Neural cell (in vitro differentiated cells): Measurements from ENCODE around the gene NARS2. TPM values are rescaled to one million over a fixed set of nuclear protein-coding genes. Genes with fewer than 3 reads are reported as not detected.

Source experiments
- H2AFZ ChIP-seq: fragments of 200-600, 300-800 bp; sonication (generic), shearing (Covaris generic); 2 replicates; pipeline ENCODE4 v1.6.0; 2014; ENCODE audit warnings: low read depth, mild to moderate bottlenecking, antibody characterized with exemption, low read length, moderate library complexity
- H3F3A ChIP-seq: fragments of 200-600 bp; shearing (Covaris generic); 2 replicates; pipeline ENCODE4 v1.6.1; 2016; ENCODE audit warnings: mild to moderate bottlenecking, moderate library complexity, mixed read lengths, antibody characterized with exemption, low read length; ENCODE audit not compliant: insufficient read depth, poor library complexity, severe bottlenecking
- H3K27ac ChIP-seq: fragments of 200-600, 300-800 bp; sonication (generic), shearing (Covaris generic); 2 replicates; pipeline ENCODE4 v1.5.1; 2014; ENCODE audit warnings: mild to moderate bottlenecking, low read length, moderate library complexity
- H3K27me3 ChIP-seq: fragments of 300-800, 200-600 bp; sonication (generic), shearing (Covaris generic); 2 replicates; pipeline ENCODE4 v1.6.0; 2014; ENCODE audit warnings: mild to moderate bottlenecking, low read depth, low read length, moderate library complexity; ENCODE audit not compliant: insufficient read depth
- H3K36me3 ChIP-seq: fragments of 300-800, 200-600 bp; sonication (generic), shearing (Covaris generic); 2 replicates; pipeline ENCODE4 v1.5.1; 2014; ENCODE audit warnings: mild to moderate bottlenecking, antibody characterized with exemption, low read length, moderate library complexity; ENCODE audit not compliant: insufficient read depth
- H3K4me2 ChIP-seq: fragments of 300-800, 200-600 bp; sonication (generic), shearing (Covaris generic); 2 replicates; pipeline ENCODE4 v1.6.0; 2014; ENCODE audit warnings: mild to moderate bottlenecking, low read length
- H3K4me3 ChIP-seq: fragments of 300-800, 200-600 bp; sonication (generic), shearing (Covaris generic); 2 replicates; pipeline ENCODE4 v1.5.1; 2014; ENCODE audit warnings: mild to moderate bottlenecking, low read length, moderate library complexity
- H3K79me2 ChIP-seq: fragments of 200-600 bp; shearing (Covaris generic); replicated peaks from 2 replicates; pipeline ENCODE4 v1.6.0; 2014; ENCODE audit warnings: mild to moderate bottlenecking, low read length, moderate library complexity; ENCODE audit not compliant: insufficient read depth
- H3K9ac ChIP-seq: fragments of 300-800, 200-600 bp; sonication (generic), shearing (Covaris generic); 2 replicates; pipeline ENCODE4 v1.6.1; 2016; ENCODE audit warnings: mild to moderate bottlenecking, low read length, mixed read lengths
- H3K9me2 ChIP-seq: fragments of 200-600 bp; shearing (Covaris generic); 2 replicates; pipeline ENCODE4 v1.6.1; 2016; ENCODE audit warnings: mild to moderate bottlenecking, low read length, mixed read lengths; ENCODE audit not compliant: insufficient read depth
- H3K9me3 ChIP-seq: fragments of 200-600, 300-800 bp; sonication (generic), shearing (Covaris generic); 2 replicates; pipeline ENCODE4 v1.6.1; 2016; ENCODE audit warnings: mild to moderate bottlenecking, mixed run types, low read length, moderate library complexity, mixed read lengths
- H4K20me1 ChIP-seq: fragments of 200-600 bp; shearing (Covaris generic); 2 replicates; pipeline ENCODE4 v1.6.1; 2016; ENCODE audit warnings: mild to moderate bottlenecking, mixed run types; ENCODE audit not compliant: insufficient read depth
- EP300 ChIP-seq: fragments of 450-650 bp; conservative IDR thresholded peaks from 2 replicates; pipeline ENCODE4 v1.6.1; 2014; ENCODE audit warnings: antibody characterized with exemption, mild to moderate bottlenecking, moderate library complexity; ENCODE audit not compliant: poor library complexity, severe bottlenecking
- EZH2 ChIP-seq: fragments of 200-600, 300-800 bp; shearing (Covaris generic), sonication (generic); IDR thresholded peaks from 2 replicates; pipeline ENCODE4 v1.6.1; 2014; ENCODE audit warnings: antibody characterized with exemption, low read length, borderline replicate concordance, mild to moderate bottlenecking; ENCODE audit not compliant: insufficient read depth, poor library complexity, severe bottlenecking
- MXI1 ChIP-seq: fragments of 450-650 bp; conservative IDR thresholded peaks from 2 replicates; pipeline ENCODE4 v1.6.1; 2014; ENCODE audit warnings: antibody characterized with exemption, mild to moderate bottlenecking; ENCODE audit not compliant: poor library complexity, severe bottlenecking
- POLR2AphosphoS5 ChIP-seq: IDR thresholded peaks from 2 replicates; pipeline ENCODE4 v1.6.1; 2012
- RAD21 ChIP-seq: fragments of 450-650 bp; conservative IDR thresholded peaks from 2 replicates; pipeline ENCODE4 v1.6.1; 2014; ENCODE audit warnings: antibody characterized with exemption, mild to moderate bottlenecking, moderate library complexity
- REST ChIP-seq: IDR thresholded peaks from 2 replicates; pipeline ENCODE4 v1.6.1; 2012; ENCODE audit warnings: borderline replicate concordance
- SMC3 ChIP-seq: fragments of 450-650 bp; conservative IDR thresholded peaks from 2 replicates; pipeline ENCODE4 v1.6.1; 2014; ENCODE audit warnings: antibody characterized with exemption, mild to moderate bottlenecking, moderate library complexity; ENCODE audit not compliant: poor library complexity
- TAF1 ChIP-seq: IDR thresholded peaks from 2 replicates; pipeline ENCODE4 v1.6.1; 2012; ENCODE audit warnings: low read depth
- polyA plus RNA-seq: library from polyadenylated mRNA; depleted of rRNA; stranded (reverse); fragments of >200 nt; gene quantifications from 2 replicates; pipeline ENCODE4 v1.2.3, GENCODE V29; 2014
- TF ChIP-seq, protein P1 (sequence below): fragments of 450-650 bp; IDR thresholded peaks from 2 replicates; pipeline ENCODE4 v1.5.1; 2014; ENCODE audit warnings: antibody characterized with exemption, mild to moderate bottlenecking, moderate library complexity; ENCODE audit not compliant: poor library complexity, severe bottlenecking

NARS2 gene
- polyA plus RNA-seq, 1 donor from 2014 or later: 39.6 TPM

GRCh38 chr11:78427615-78428265 lies 146.9 kb downstream of the NARS2 start:
- no peaks in the 10 kb centered on the region for H3K27me3 ChIP-seq
- H3K27ac ChIP-seq: no peak overlapping the region
- H3K4me2 ChIP-seq: no peak overlapping the region
- TF ChIP-seq POLR2AphosphoS5: no peak
- TF ChIP-seq, protein P1, sequence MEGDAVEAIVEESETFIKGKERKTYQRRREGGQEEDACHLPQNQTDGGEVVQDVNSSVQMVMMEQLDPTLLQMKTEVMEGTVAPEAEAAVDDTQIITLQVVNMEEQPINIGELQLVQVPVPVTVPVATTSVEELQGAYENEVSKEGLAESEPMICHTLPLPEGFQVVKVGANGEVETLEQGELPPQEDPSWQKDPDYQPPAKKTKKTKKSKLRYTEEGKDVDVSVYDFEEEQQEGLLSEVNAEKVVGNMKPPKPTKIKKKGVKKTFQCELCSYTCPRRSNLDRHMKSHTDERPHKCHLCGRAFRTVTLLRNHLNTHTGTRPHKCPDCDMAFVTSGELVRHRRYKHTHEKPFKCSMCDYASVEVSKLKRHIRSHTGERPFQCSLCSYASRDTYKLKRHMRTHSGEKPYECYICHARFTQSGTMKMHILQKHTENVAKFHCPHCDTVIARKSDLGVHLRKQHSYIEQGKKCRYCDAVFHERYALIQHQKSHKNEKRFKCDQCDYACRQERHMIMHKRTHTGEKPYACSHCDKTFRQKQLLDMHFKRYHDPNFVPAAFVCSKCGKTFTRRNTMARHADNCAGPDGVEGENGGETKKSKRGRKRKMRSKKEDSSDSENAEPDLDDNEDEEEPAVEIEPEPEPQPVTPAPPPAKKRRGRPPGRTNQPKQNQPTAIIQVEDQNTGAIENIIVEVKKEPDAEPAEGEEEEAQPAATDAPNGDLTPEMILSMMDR: no peak
- no peak for TF ChIP-seq EZH2
- no peak overlapping the region for H2AFZ ChIP-seq
- no peaks in the 10 kb centered on the region for H3K9me3 ChIP-seq
- H3K9me2 ChIP-seq: no peaks in the 10 kb centered on the region
- H3K79me2 ChIP-seq: no peaks in the 10 kb centered on the region
- H3K9ac ChIP-seq: no peak overlapping the region
- H3F3A ChIP-seq: no peaks in the 10 kb centered on the region
- no peaks in the 10 kb centered on the region for H4K20me1 ChIP-seq
- no peaks in the 10 kb centered on the region for H3K36me3 ChIP-seq
- no peak overlapping the region for H3K4me3 ChIP-seq

- Histone ChIP-seq H3K9me3 (no peaks in the 10 kb centered on the region), H3K27ac (no peak overlapping the region), H2AFZ (no peak overlapping the region), H3K4me3 (no peak overlapping the region), H3K9me2 (no peaks in the 10 kb centered on the region), H3K9ac (no peak overlapping the region), H4K20me1 (no peaks in the 10 kb centered on the region), H3K4me2 (no peak overlapping the region), H3F3A (no peaks in the 10 kb centered on the region), H3K36me3 (no peaks in the 10 kb centered on the region), H3K79me2 (no peaks in the 10 kb centered on the region), H3K27me3 (no peaks in the 10 kb centered on the region)
- TF ChIP-seq POLR2AphosphoS5 (no peak), RAD21 (no peak), TAF1 (no peak), EP300 (no peak), MXI1 (no peak), REST (no peak), EZH2 (no peak), SMC3 (no peak)
- TF ChIP-seq, protein P1: no peak
Measured at GRCh38 chr11:78426845-78427244, 147.8 kb downstream of the NARS2 start.
